ENCODE measurements around the gene STK31. TPM values are rescaled to one million over a fixed set of nuclear protein-coding genes. Genes with fewer than 3 reads are reported as not detected.
"Not testable (repeated sequence)": the region's sequence is repeated elsewhere in the genome, so short reads cannot be mapped to it uniquely, and the experiment has no call there.

STK31 gene
- total and polyA plus RNA-seq, 8 donors: 0.28 to 1.2 (median 0.71) TPM

GRCh38 chr7:23672033-23672432, 38.0 kb upstream of the STK31 start:
- WGBS, 2 donors: 72 to 77% methylated on average over 3 of the region's 3 CpGs
- Histone ChIP-seq H3K9me3 (no peaks in the 10 kb centered on the region), H3K36me3 (no peaks in the 10 kb centered on the region), H3K27me3 (no peaks in the 10 kb centered on the region), H3K27ac (no peak overlapping the region), H3K4me3 (no peak overlapping the region), H3K4me1 (no peaks in the 10 kb centered on the region)
- FAIRE-seq (no peak), DNase-seq (no peak), ATAC-seq (no peak)
- intact Hi-C loops (cut with DNase I): no loop called here
- no peak for TF ChIP-seq CTCF (IDR thresholded peaks at IDR 0.05)

GRCh38 chr7:23679898-23680413, 30.1 kb upstream of the STK31 start, which contains the start of gene FAM221A:
Gene FAM221A (plus strand): TSS chr7:23680199. CDS start chr7:23680219, 20 bp downstream.
- intact Hi-C loops (cut with DNase I): no loop called here

GRCh38 chr7:23680414-23681405, 29.3 kb upstream of the STK31 start:
- H3K27me3 ChIP-seq: no peaks in the 10 kb centered on the region
- no peak for TF ChIP-seq CTCF (IDR thresholded peaks at IDR 0.05)
- intact Hi-C loops (cut with DNase I): no loop called here
- 1 to 2% methylated on average over 42 of the region's 42 CpGs for WGBS, 2 donors
- peak overlapping the region; percentile 93 to 98 (median 96) for H3K27ac ChIP-seq
- FAIRE-seq: no peak
- peaks cover 5 to 26% (median 21%) of the 10 kb centered on the region in 3 donors for H3K4me1 ChIP-seq
- no peaks in the 10 kb centered on the region for H3K36me3 ChIP-seq
- H3K9me3 ChIP-seq: no peaks in the 10 kb centered on the region
- H3K4me3 ChIP-seq: peak overlapping the region; percentile 72 to 88 (median 77)
- DNase-seq: peak; percentile 77 to 89 (median 80)
- peak; percentile 81 to 85 (median 82) for ATAC-seq

More at GRCh38 chr7:23679898-23680413, 30.1 kb upstream of the STK31 start, which contains the start of gene FAM221A:
- Histone ChIP-seq H3K36me3 (no peaks in the 10 kb centered on the region), H3K27ac (peak within 1 kb of the TSS; percentile 93 to 98 (median 96)), H3K4me3 (peak within 1 kb of the TSS; percentile 72 to 88 (median 77)), H3K27me3 (no peaks in the 10 kb centered on the region), H3K9me3 (no peaks in the 10 kb centered on the region), H3K4me1 (peaks cover 2 to 21% (median 14%) of the 10 kb centered on the region in 3 donors)
- DNase-seq (peak; percentile 92 to 97 (median 94)), ATAC-seq (peak; percentile 96 to 98 (median 96)), FAIRE-seq (no peak)
- peak; percentile 60 to 81 (median 73) for TF ChIP-seq CTCF (IDR thresholded peaks at IDR 0.05)
- WGBS, 2 donors: 1% methylated on average over 49 to 53 of the region's 53 CpGs

GRCh38 chr7:23684041-23684440, 26.0 kb upstream of the STK31 start:
- Histone ChIP-seq H3K4me3 (peak overlapping the region in 1 of 4 donors; percentile 5), H3K27ac (peak overlapping the region in 3 of 4 donors; percentile 7 to 90 (median 87)), H3K4me1 (peaks cover 5 to 34% (median 32%) of the 10 kb centered on the region in 3 donors)
- H3K36me3 ChIP-seq; ATAC-seq; intact Hi-C loops (cut with DNase I); FAIRE-seq; H3K9me3 ChIP-seq; DNase-seq; H3K27me3 ChIP-seq: not testable (repeated sequence)
- 41 to 44% methylated on average over 6 of the region's 6 CpGs for WGBS, 2 donors

- Histone ChIP-seq H3K4me3 (peak overlapping the region in 1 of 4 donors; percentile 6), H3K27me3 (no peaks in the 10 kb centered on the region), H3K36me3 (peaks cover 0 to 11% (median 0%) of the 10 kb centered on the region in 3 donors), H3K27ac (peak overlapping the region; percentile 58 to 90 (median 80)), H3K9me3 (no peaks in the 10 kb centered on the region), H3K4me1 (peaks cover 5 to 29% (median 27%) of the 10 kb centered on the region in 3 donors)
- 11 to 13% methylated on average over 3 of the region's 3 CpGs for WGBS, 2 donors
- FAIRE-seq (peak; percentile 83), ATAC-seq (peak; percentile 70 to 88 (median 87)), DNase-seq (no peak)
- intact Hi-C loops (cut with DNase I): no loop called here
- TF ChIP-seq CTCF (IDR thresholded peaks at IDR 0.05): no peak
Measured at GRCh38 chr7:23685731-23686130, 24.3 kb upstream of the STK31 start.
